Right lobe of liver (tissue), 6 donors: ENCODE measurements around the gene NDUFA12. TPM values are rescaled to one million over a fixed set of nuclear protein-coding genes. Genes with fewer than 3 reads are reported as not detected.

Experiments used
- ATAC-seq, 4 donors: fragments of 200-7000 bp; cut with Tn5 transposase; one replicate each; pipeline ENCODE4 v1.9.1; 2020; ENCODE audit warnings: mild to moderate bottlenecking in 4 of 4, moderate library complexity in 4 of 4
- DNase-seq, 3 donors: peaks; one replicate each; pipeline ENCODE4 v3.0.0-alpha.2; 2020
- H3K27ac ChIP-seq, 3 donors: fragments of 200-600 bp; one replicate each; pipeline ENCODE4 v1.8.0; 2022
- H3K27me3 ChIP-seq, 2 donors: fragments of 200-600 bp; one replicate each; pipeline ENCODE4 v1.8.0; 2022
- H3K36me3 ChIP-seq, 4 donors: fragments of 200-600 bp; sonication (generic) in 1 of 4; one replicate each; pipeline versions ENCODE4 v1.5.1 to v1.8.0; 2017 to 2022; ENCODE audit warnings: control low read depth in 1 of 4
- H3K4me1 ChIP-seq, 4 donors: fragments of 200-600 bp; sonication (generic) in 1 of 4; one replicate each; pipeline versions ENCODE4 v1.5.1 to v1.8.0; 2017 to 2022; ENCODE audit warnings: control low read depth in 1 of 4
- H3K4me3 ChIP-seq, 3 donors: fragments of 200-600 bp; one replicate each; pipeline ENCODE4 v1.8.0; 2022
- H3K9me3 ChIP-seq, 4 donors: fragments of 200-600 bp; sonication (generic) in 1 of 4; one replicate each; pipeline versions ENCODE4 v1.5.1 to v1.8.0; 2017 to 2022; ENCODE audit warnings: control low read depth in 1 of 4
- CTCF ChIP-seq, 4 donors: fragments of 200-600 bp in 3 of 4; fragments of 450-650 bp in 1 of 4; IDR thresholded peaks; one replicate each; pipeline versions ENCODE4 v1.5.1 to v1.8.0; 2016 to 2022; ENCODE audit warnings: antibody characterized with exemption in 4 of 4, mild to moderate bottlenecking in 2 of 4
- POLR2A ChIP-seq: fragments of 450-650 bp; IDR thresholded peaks from one replicate; pipeline ENCODE4 v1.6.1; 2017; ENCODE audit warnings: antibody characterized with exemption, mild to moderate bottlenecking
- WGBS: methylation state at CpG from one replicate; pipeline ENCODE4 v1.1.6; 2018; ENCODE audit warnings: low coverage, low lambda C conversion rate; ENCODE audit not compliant: insufficient coverage; ENCODE audit errors: missing lambda C conversion rate; 5-methylcytosine and 5-hydroxymethylcytosine counted together
- intact Hi-C, 2 donors: fragments of 100-400 bp; cut with DNase I; formaldehyde crosslinking; loops; one replicate each; pipeline versions ENCODE4 v1.11.2 to v1.14.1; 2022
- total RNA-seq, 6 experiments: library from RNA; depleted of rRNA in 2 of 6; stranded (reverse); fragments of >200 nt in 2 of 6; fragmentation: NEBNext Ultra II Directional in 3 of 6; extraction: Animal tissue kit (Norgen Biotek cat#: 25700) in 3 of 6; gene quantifications; one replicate each; pipeline versions ENCODE4 v1.1.0 to v1.2.4, GENCODE V29; 2016 to 2023
- donor health status: DM: no; HTN: yes; CAD: no.
- donor health status: DM: no; HTN: no; CAD: no.
- donor health status: DM: no; HTN: no; CAD: no.
- donor health status: DM: no; HTN: yes; CAD: no.
- donor health status: DM: no; HTN: yes; CAD: no.

Gene NDUFA12
- total RNA-seq, 6 experiments from 2014 or later, result 39.9 to 96.0 (median 51.3) TPM

DNA sequence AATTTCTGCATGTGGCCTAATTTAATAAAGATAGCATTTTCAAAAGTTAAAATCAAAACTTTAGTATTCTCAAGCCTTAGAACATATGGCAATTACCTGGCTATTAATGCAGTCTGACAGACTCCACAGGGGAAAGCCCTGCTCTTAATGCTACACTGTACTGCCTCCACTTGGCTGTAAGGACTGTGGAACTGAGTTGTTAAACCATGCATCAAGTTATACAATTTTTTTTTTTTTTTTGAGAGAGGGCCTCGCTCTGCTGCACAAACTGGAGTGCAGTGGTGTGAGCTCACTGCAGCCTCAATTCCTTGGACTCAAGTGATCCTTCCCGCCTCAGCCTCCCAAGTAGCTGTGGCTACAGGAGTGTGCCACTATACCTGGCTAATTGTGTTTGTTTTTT lies 19.0 kb upstream of the NDUFA12 start:
- H3K9me3 ChIP-seq, result no peaks in the 10 kb centered on the region
- H3K4me1 ChIP-seq, result no peaks in the 10 kb centered on the region
- ATAC-seq (no peak), DNase-seq (no peak)
- WGBS, result 90% methylated on average over 2 of the region's 2 CpGs
- no peak overlapping the region for H3K27ac ChIP-seq
- H3K4me3 ChIP-seq, result no peak overlapping the region
- intact Hi-C loops, result no loop called here
- peaks cover 0 to 18% (median 2%) of the 10 kb centered on the region in 4 donors for H3K36me3 ChIP-seq
- no peaks in the 10 kb centered on the region for H3K27me3 ChIP-seq
- TF ChIP-seq POLR2A (no peak), CTCF (IDR thresholded peaks at IDR 0.05) (no peak)

GRCh38 chr12:95017482-95017881 lies 14.0 kb upstream of the NDUFA12 start:
- TF ChIP-seq CTCF (IDR thresholded peaks at IDR 0.05) (no peak), POLR2A (no peak)
- no peaks in the 10 kb centered on the region for H3K4me1 ChIP-seq
- no peak for ATAC-seq
- no peak overlapping the region for H3K27ac ChIP-seq
- no peaks in the 10 kb centered on the region for H3K36me3 ChIP-seq
- no peaks in the 10 kb centered on the region for H3K9me3 ChIP-seq
- DNase-seq, result no peak
- intact Hi-C loops, result no loop called here
- H3K27me3 ChIP-seq, result no peaks in the 10 kb centered on the region
- H3K4me3 ChIP-seq, result no peak overlapping the region
- WGBS, result 64% methylated on average over 1 of the region's 1 CpG

GRCh38 chr12:95016120-95016519 lies 12.6 kb upstream of the NDUFA12 start:
- no peak for TF ChIP-seq CTCF (IDR thresholded peaks at IDR 0.05)
- no peak for TF ChIP-seq POLR2A
- ATAC-seq (no peak), DNase-seq (no peak)
- Histone ChIP-seq H3K36me3 (no peaks in the 10 kb centered on the region), H3K27ac (no peak overlapping the region), H3K9me3 (no peaks in the 10 kb centered on the region), H3K4me3 (no peak overlapping the region), H3K27me3 (no peaks in the 10 kb centered on the region), H3K4me1 (no peaks in the 10 kb centered on the region)
- 91% methylated on average over 2 of the region's 2 CpGs for WGBS
- intact Hi-C loops, result no loop called here

DNA sequence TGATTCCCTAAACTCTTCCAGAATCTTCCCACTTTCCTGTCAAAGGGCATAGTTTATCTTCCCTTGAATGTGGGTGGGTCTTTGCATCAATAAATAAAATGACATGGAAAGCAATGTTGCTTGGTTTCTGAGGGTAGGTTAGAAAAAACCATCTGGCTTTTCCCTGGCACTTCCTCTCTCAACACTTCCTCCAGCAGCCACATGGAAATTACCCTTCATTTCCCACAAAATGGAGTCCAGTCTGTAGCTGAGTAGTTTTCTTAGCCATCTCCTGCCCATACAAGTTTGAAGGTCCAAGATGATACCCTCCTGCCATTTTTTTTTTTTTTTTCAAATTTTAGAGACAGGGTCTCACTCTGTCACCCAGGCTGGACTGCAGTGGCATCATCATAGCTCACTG lies 11.1 kb upstream of the NDUFA12 start:
- Histone ChIP-seq H3K27me3 (no peaks in the 10 kb centered on the region), H3K27ac (no peak overlapping the region), H3K36me3 (no peaks in the 10 kb centered on the region), H3K4me3 (no peak overlapping the region), H3K9me3 (no peaks in the 10 kb centered on the region), H3K4me1 (no peaks in the 10 kb centered on the region)
- intact Hi-C loops, result no loop called here
- ATAC-seq (no peak), DNase-seq (no peak)
- no peak for TF ChIP-seq POLR2A
- no peak for TF ChIP-seq CTCF (IDR thresholded peaks at IDR 0.05)

DNA sequence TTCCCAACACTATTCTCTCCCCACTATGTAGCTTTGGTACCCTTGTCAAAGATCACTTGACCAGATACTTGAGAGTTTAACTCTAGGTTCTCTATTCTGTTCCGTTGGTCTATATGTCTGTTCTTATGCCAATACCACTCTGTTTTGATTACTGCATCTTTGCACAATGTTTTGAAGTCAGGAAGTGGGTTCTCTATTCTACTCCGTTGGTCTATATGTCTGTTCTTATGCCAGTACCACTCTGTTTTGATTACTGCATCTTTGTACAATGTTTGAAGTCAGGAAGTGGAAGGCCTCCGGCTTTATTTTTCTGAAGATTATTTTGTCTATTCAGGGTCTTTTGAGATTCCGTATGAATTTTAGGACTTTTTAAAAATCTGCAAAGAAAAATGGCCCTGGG lies 2.7 kb upstream of the NDUFA12 start:
- H3K27me3 ChIP-seq, result no peaks in the 10 kb centered on the region
- WGBS, result 60% methylated on average over 4 of the region's 4 CpGs
- ATAC-seq, result no peak
- no peak overlapping the region for H3K27ac ChIP-seq
- DNase-seq, result no peak
- peaks cover 0 to 12% (median 0%) of the 10 kb centered on the region in 4 donors for H3K4me1 ChIP-seq
- H3K36me3 ChIP-seq, result peaks cover 0 to 4% (median 0%) of the 10 kb centered on the region in 4 donors
- TF ChIP-seq POLR2A (no peak), CTCF (IDR thresholded peaks at IDR 0.05) (no peak)
- H3K9me3 ChIP-seq, result peaks cover 0 to 7% (median 0%) of the 10 kb centered on the region in 4 donors
- intact Hi-C loops, result no loop called here
- H3K4me3 ChIP-seq, result no peak overlapping the region
